Adipose tissue (tissue), 3 donors: ENCODE data around the gene HS3ST2. TPM values are rescaled to one million over a fixed set of nuclear protein-coding genes. Genes with fewer than 3 reads are reported as not detected.
"Not testable (repeated sequence)": the region's sequence is repeated elsewhere in the genome, so short reads cannot be mapped to it uniquely, and the experiment has no call there.

Experiments
- H3K27ac ChIP-seq: one replicate; pipeline ENCODE4 v1.5.1; 2013; ENCODE audit warnings: low read depth, low read length
- WGBS, 3 donors: extraction: QIAGEN DNeasy Blood & Tissue Kit; methylation state at CpG; one replicate each; pipeline ENCODE4 v1.1.7; 2013; 5-methylcytosine and 5-hydroxymethylcytosine counted together
- polyA plus RNA-seq, 3 donors: library from polyadenylated mRNA; stranded (reverse); fragments of 200-250 nt; gene quantifications; one replicate each; pipeline ENCODE4 v1.2.3, GENCODE V29; 2013
- donor health status: healthy with polysubstance abuse.
- donor health status: Bipolar disorder and iron deficiency.
- donor health status: healthy.

Gene HS3ST2
- polyA plus RNA-seq, 3 donors, result 0.07 to 3.3 (median 1.2) TPM

- no peak overlapping the region for H3K27ac ChIP-seq
Observed at GRCh38 chr16:22805326-22805725, 8.6 kb upstream of the HS3ST2 start.

- WGBS, 3 donors, result 77 to 85% (median 83%) methylated on average over 8 of the region's 8 CpGs
- no peak overlapping the region for H3K27ac ChIP-seq
Observed at GRCh38 chr16:22806811-22807210, 7.2 kb upstream of the HS3ST2 start.

- H3K27ac ChIP-seq, result no peak overlapping the region
Observed at GRCh38 chr16:22810226-22810625, 3.7 kb upstream of the HS3ST2 start.

GRCh38 chr16:22813223-22813947, 577 bp upstream of the HS3ST2 start:
- H3K27ac ChIP-seq, result no peak overlapping the region
- 1 to 2% (median 2%) methylated on average over 56 to 59 of the region's 59 CpGs for WGBS, 3 donors

- H3K27ac ChIP-seq, result no peak overlapping the region
- 2 to 4% (median 3%) methylated on average over 26 to 41 of the region's 41 CpGs for WGBS, 3 donors
Observed at GRCh38 chr16:22814711-22815105, 746 bp downstream of the HS3ST2 start.

- no peak overlapping the region for H3K27ac ChIP-seq
- 43 to 54% (median 43%) methylated on average over 5 of the region's 5 CpGs for WGBS, 3 donors
Observed at GRCh38 chr16:22815863-22816262, 1.9 kb downstream of the HS3ST2 start.

- WGBS, 3 donors, result 68 to 77% (median 73%) methylated on average over 6 of the region's 6 CpGs
- no peak overlapping the region for H3K27ac ChIP-seq
Observed at GRCh38 chr16:22816475-22816874, 2.5 kb downstream of the HS3ST2 start.

GRCh38 chr16:22818736-22819135, 4.8 kb downstream of the HS3ST2 start:
- H3K27ac ChIP-seq, result not testable (repeated sequence)

- no peak overlapping the region for H3K27ac ChIP-seq
- 43 to 72% (median 71%) methylated on average over 3 of the region's 3 CpGs for WGBS, 3 donors
Observed at GRCh38 chr16:22838681-22839080, 24.7 kb downstream of the HS3ST2 start.

- H3K27ac ChIP-seq, result not testable (repeated sequence)
- WGBS, 3 donors, result 73 to 89% (median 84%) methylated on average over 4 of the region's 4 CpGs
Observed at GRCh38 chr16:22842031-22842430, 28.1 kb downstream of the HS3ST2 start.

- no peak overlapping the region for H3K27ac ChIP-seq
- WGBS, 3 donors, result 71 to 83% (median 77%) methylated on average over 3 of the region's 3 CpGs
Observed at GRCh38 chr16:22843122-22843521, 29.2 kb downstream of the HS3ST2 start.

- WGBS, 3 donors, result 51 to 69% (median 66%) methylated on average over 2 of the region's 2 CpGs
Observed at GRCh38 chr16:22843856-22844255, 29.9 kb downstream of the HS3ST2 start.

GRCh38 chr16:22844416-22844815, 30.5 kb downstream of the HS3ST2 start:
- no peak overlapping the region for H3K27ac ChIP-seq
- 69 to 74% (median 74%) methylated on average over 3 of the region's 3 CpGs for WGBS, 3 donors

More at GRCh38 chr16:22843856-22844255, 29.9 kb downstream of the HS3ST2 start:
- H3K27ac ChIP-seq, result no peak overlapping the region

- H3K27ac ChIP-seq, result no peak overlapping the region
- WGBS, 3 donors, result 56 to 79% (median 78%) methylated on average over 3 of the region's 3 CpGs
Observed at GRCh38 chr16:22847100-22847499, 33.1 kb downstream of the HS3ST2 start.

- 91 to 97% (median 95%) methylated on average over 2 of the region's 2 CpGs for WGBS, 3 donors
Observed at GRCh38 chr16:22847690-22848089, 33.7 kb downstream of the HS3ST2 start.

GRCh38 chr16:22848451-22848850, 34.5 kb downstream of the HS3ST2 start:
- H3K27ac ChIP-seq, result no peak overlapping the region
- WGBS, 3 donors, result 43 to 47% (median 44%) methylated on average over 4 of the region's 4 CpGs

More at GRCh38 chr16:22847690-22848089, 33.7 kb downstream of the HS3ST2 start:
- no peak overlapping the region for H3K27ac ChIP-seq

- WGBS, 3 donors, result 79 to 96% (median 90%) methylated on average over 2 of the region's 2 CpGs
- H3K27ac ChIP-seq, result no peak overlapping the region
Observed at GRCh38 chr16:22849517-22849916, 35.6 kb downstream of the HS3ST2 start.

GRCh38 chr16:22855231-22855630, 41.3 kb downstream of the HS3ST2 start:
- no peak overlapping the region for H3K27ac ChIP-seq
- WGBS, 3 donors, result 41 to 69% (median 58%) methylated on average over 2 of the region's 2 CpGs

GRCh38 chr16:22857296-22858025, 43.5 kb downstream of the HS3ST2 start:
- WGBS, 3 donors, result 59 to 65% (median 65%) methylated on average over 12 of the region's 12 CpGs
- H3K27ac ChIP-seq, result no peak overlapping the region

GRCh38 chr16:22859925-22860324, 46.0 kb downstream of the HS3ST2 start:
- WGBS, 3 donors, result 65 to 87% (median 84%) methylated on average over 4 of the region's 4 CpGs
- no peak overlapping the region for H3K27ac ChIP-seq
